NT2/D1 (cell line): ENCODE results near the gene CELSR1.

ENCODE experiments used
- SUZ12 ChIP-seq: IDR thresholded peaks from 2 replicates; pipeline ENCODE4 v1.6.1; 2011; ENCODE audit not compliant: insufficient read length, insufficient read depth; ENCODE audit errors: extremely low read depth
- YY1 ChIP-seq: IDR thresholded peaks from 2 replicates; pipeline ENCODE4 v1.6.1; 2011; ENCODE audit not compliant: insufficient read length, insufficient read depth
- ZNF274 ChIP-seq: IDR thresholded peaks from 2 replicates; pipeline ENCODE4 v1.6.1; 2011; ENCODE audit warnings: mild to moderate bottlenecking, low read depth, low read length

- no peak for TF ChIP-seq ZNF274
- TF ChIP-seq YY1 = no peak
- TF ChIP-seq SUZ12 = no peak
Observed at GRCh38 chr22:46537946-46538813, 760 bp upstream of the CELSR1 start.
